Activated CD8-positive, alpha-beta T cell treated with anti-CD3 and anti-CD28 coated beads for 36 hours (primary cell): ENCODE results near the gene SHROOM3. TPM values are rescaled to one million over a fixed set of nuclear protein-coding genes. Genes with fewer than 3 reads are reported as not detected.
A peak's percentile ranks its signal among the peaks of the same experiment; 100 is the strongest.

Experiments
- ATAC-seq: fragments of 200-7000 bp; cut with Tn5 transposase; one replicate; pipeline ENCODE4 v1.10.0; 2021; ENCODE audit warnings: mild to moderate bottlenecking, moderate library complexity
- CTCF ChIA-PET: fragments of 350-600 bp; sonication (Branson Sonifier 250); formaldehyde crosslinking; loops from one replicate; lab custom pipeline; 2021; ENCODE audit warnings: antibody characterized with exemption; lab: Charles Lee
- POLR2A ChIA-PET: fragments of 350-600 bp; sonication (Branson Sonifier 250); formaldehyde crosslinking; loops from one replicate; lab custom pipeline; 2021; ENCODE audit warnings: antibody characterized with exemption; lab: Charles Lee
- DNase-seq: peaks from one replicate; pipeline ENCODE4 v3.0.0-alpha.2; 2020
- H3K27ac Mint-ChIP-seq: one replicate; pipeline ENCODE4 v1.8.0; 2021; ENCODE audit warnings: mild to moderate bottlenecking, mixed read lengths
- H3K27me3 Mint-ChIP-seq: one replicate; pipeline ENCODE4 v1.8.0; 2021; ENCODE audit warnings: mixed read lengths
- H3K36me3 Mint-ChIP-seq: one replicate; pipeline ENCODE4 v1.8.0; 2021; ENCODE audit warnings: low read depth, mixed read lengths
- H3K4me1 Mint-ChIP-seq: one replicate; pipeline ENCODE4 v1.8.0; 2021; ENCODE audit warnings: low read depth, mixed read lengths
- H3K4me3 Mint-ChIP-seq: one replicate; pipeline ENCODE4 v1.8.0; 2021; ENCODE audit warnings: mild to moderate bottlenecking, moderate library complexity, mixed read lengths
- H3K9me3 Mint-ChIP-seq: one replicate; pipeline ENCODE4 v1.8.0; 2021; ENCODE audit warnings: mixed read lengths
- CTCF ChIP-seq: fragments of 200-600 bp; IDR thresholded peaks from one replicate; pipeline ENCODE4 v1.8.0; 2022; ENCODE audit warnings: antibody characterized with exemption, mild to moderate bottlenecking
- intact Hi-C: fragments of 100-400 bp; cut with micrococcal nuclease; formaldehyde crosslinking; loops from one replicate; pipeline ENCODE4 v1.10.0; 2022
- total RNA-seq, 2 experiments: library from RNA; stranded (reverse); gene quantifications; one replicate each; pipeline ENCODE4 v1.2.3, GENCODE V29; 2021

SHROOM3 gene
- total RNA-seq, 2 experiments from 2014 or later, result not detected

- Mint-ChIP-seq H3K27me3 (peaks cover 66% of the 10 kb centered on the region), H3K9me3 (no peaks in the 10 kb centered on the region), H3K27ac (no peak overlapping the region), H3K4me1 (peaks cover 9% of the 10 kb centered on the region), H3K4me3 (peak overlapping the region; percentile 49), H3K36me3 (no peaks in the 10 kb centered on the region)
- ATAC-seq (peak; percentile 60), DNase-seq (peak; percentile 27)
- intact Hi-C loops, result no loop called here
- no peak for TF ChIP-seq CTCF
- ChIA-PET CTCF (interaction anchor here (1.2 kb wide), 1 partner anchor 539 kb away, joined by 3 read pairs; no protein-coding TSS in a partner anchor), POLR2A (interaction anchor here (0.6 kb wide), 1 partner anchor 627 kb away, joined by 3 read pairs; no protein-coding TSS in a partner anchor)
Observed at GRCh38 chr4:76689145-76689817, 254.3 kb downstream of the SHROOM3 start.

GRCh38 chr4:76690011-76690905 is 255.2 kb downstream of the SHROOM3 start:
- H3K4me3 Mint-ChIP-seq, result peak overlapping the region; percentile 49
- peaks cover 67% of the 10 kb centered on the region for H3K27me3 Mint-ChIP-seq
- CTCF ChIA-PET, result no interaction called here
- intact Hi-C loops, result no loop called here
- ATAC-seq, result no peak
- H3K4me1 Mint-ChIP-seq, result peaks cover 9% of the 10 kb centered on the region
- H3K27ac Mint-ChIP-seq, result no peak overlapping the region
- POLR2A ChIA-PET, result no interaction called here
- DNase-seq, result no peak
- no peaks in the 10 kb centered on the region for H3K36me3 Mint-ChIP-seq
- no peak for TF ChIP-seq CTCF
- no peaks in the 10 kb centered on the region for H3K9me3 Mint-ChIP-seq

GRCh38 chr4:76690906-76691275 is 255.9 kb downstream of the SHROOM3 start:
- Mint-ChIP-seq H3K27me3 (peaks cover 71% of the 10 kb centered on the region), H3K4me1 (peaks cover 9% of the 10 kb centered on the region), H3K36me3 (no peaks in the 10 kb centered on the region), H3K27ac (no peak overlapping the region), H3K9me3 (no peaks in the 10 kb centered on the region), H3K4me3 (no peak overlapping the region)
- ChIA-PET POLR2A (no interaction called here), CTCF (no interaction called here)
- intact Hi-C loops, result no loop called here
- DNase-seq, result no peak
- TF ChIP-seq CTCF, result no peak
- ATAC-seq, result no peak

- intact Hi-C loops, result no loop called here
- H3K4me1 Mint-ChIP-seq, result peaks cover 9% of the 10 kb centered on the region
- H3K4me3 Mint-ChIP-seq, result no peak overlapping the region
- H3K9me3 Mint-ChIP-seq, result no peaks in the 10 kb centered on the region
- DNase-seq (no peak), ATAC-seq (no peak)
- ChIA-PET POLR2A (no interaction called here), CTCF (no interaction called here)
- no peaks in the 10 kb centered on the region for H3K36me3 Mint-ChIP-seq
- no peak overlapping the region for H3K27ac Mint-ChIP-seq
- TF ChIP-seq CTCF, result no peak
- H3K27me3 Mint-ChIP-seq, result peaks cover 77% of the 10 kb centered on the region
Observed at GRCh38 chr4:76691807-76692582, 257.0 kb downstream of the SHROOM3 start.
